Right hindlimb (tissue), 1 donor: ENCODE results near the gene DBNDD1.

Experiments used
- DNase-seq: peaks from one replicate; pipeline ENCODE4 v3.0.0-alpha.2; 2018

The DBNDD1 gene

GRCh38 chr16:90034504-90034903, 15.2 kb upstream of the DBNDD1 start:
- no peak for DNase-seq

- DNase-seq = no peak
Observed at GRCh38 chr16:90033387-90033786, 14.1 kb upstream of the DBNDD1 start.

- DNase-seq = no peak
Observed at GRCh38 chr16:90032674-90033331, 13.5 kb upstream of the DBNDD1 start.

GRCh38 chr16:90031931-90032673, 12.8 kb upstream of the DBNDD1 start:
- no peak for DNase-seq

- no peak for DNase-seq
Observed at GRCh38 chr16:90031186-90031930, 12.1 kb upstream of the DBNDD1 start.

GRCh38 chr16:90028985-90029384, 9.7 kb upstream of the DBNDD1 start:
- DNase-seq = no peak

GRCh38 chr16:90027611-90028010, 8.4 kb upstream of the DBNDD1 start:
- no peak for DNase-seq

GRCh38 chr16:90026135-90026534, 6.9 kb upstream of the DBNDD1 start:
- DNase-seq = no peak

GRCh38 chr16:90023078-90023447, 3.8 kb upstream of the DBNDD1 start:
- DNase-seq = no peak

- peak; percentile 93 for DNase-seq
Observed at GRCh38 chr16:90022209-90023077, 3.2 kb upstream of the DBNDD1 start.

GRCh38 chr16:90020838-90021382, 1.7 kb upstream of the DBNDD1 start:
- no peak for DNase-seq

- no peak for DNase-seq
Observed at GRCh38 chr16:90020260-90020837, 1.1 kb upstream of the DBNDD1 start.

GRCh38 chr16:90019543-90020259, 445 bp upstream of the DBNDD1 start:
- no peak for DNase-seq

GRCh38 chr16:90018297-90018651, 982 bp downstream of the DBNDD1 start:
- DNase-seq = no peak

GRCh38 chr16:90016339-90016950, 2.8 kb downstream of the DBNDD1 start:
- no peak for DNase-seq

GRCh38 chr16:90015586-90016338, 3.5 kb downstream of the DBNDD1 start:
- no peak for DNase-seq

GRCh38 chr16:90012991-90013745, 6.1 kb downstream of the DBNDD1 start:
- DNase-seq = no peak

GRCh38 chr16:90011908-90012501, 7.3 kb downstream of the DBNDD1 start:
- no peak for DNase-seq

- DNase-seq = no peak
Observed at GRCh38 chr16:90011508-90011819, 7.8 kb downstream of the DBNDD1 start.
